ENCODE measurements around the gene CDK14.

GRCh38 chr7:90603346-90603745 lies 7.2 kb downstream of the CDK14 start:
- TF ChIP-seq, protein P1, sequence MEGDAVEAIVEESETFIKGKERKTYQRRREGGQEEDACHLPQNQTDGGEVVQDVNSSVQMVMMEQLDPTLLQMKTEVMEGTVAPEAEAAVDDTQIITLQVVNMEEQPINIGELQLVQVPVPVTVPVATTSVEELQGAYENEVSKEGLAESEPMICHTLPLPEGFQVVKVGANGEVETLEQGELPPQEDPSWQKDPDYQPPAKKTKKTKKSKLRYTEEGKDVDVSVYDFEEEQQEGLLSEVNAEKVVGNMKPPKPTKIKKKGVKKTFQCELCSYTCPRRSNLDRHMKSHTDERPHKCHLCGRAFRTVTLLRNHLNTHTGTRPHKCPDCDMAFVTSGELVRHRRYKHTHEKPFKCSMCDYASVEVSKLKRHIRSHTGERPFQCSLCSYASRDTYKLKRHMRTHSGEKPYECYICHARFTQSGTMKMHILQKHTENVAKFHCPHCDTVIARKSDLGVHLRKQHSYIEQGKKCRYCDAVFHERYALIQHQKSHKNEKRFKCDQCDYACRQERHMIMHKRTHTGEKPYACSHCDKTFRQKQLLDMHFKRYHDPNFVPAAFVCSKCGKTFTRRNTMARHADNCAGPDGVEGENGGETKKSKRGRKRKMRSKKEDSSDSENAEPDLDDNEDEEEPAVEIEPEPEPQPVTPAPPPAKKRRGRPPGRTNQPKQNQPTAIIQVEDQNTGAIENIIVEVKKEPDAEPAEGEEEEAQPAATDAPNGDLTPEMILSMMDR (IDR thresholded peaks at IDR 0.05; ENCODE audit: low read length), result no peak
- no peak for TF ChIP-seq EZH2 (IDR thresholded peaks at IDR 0.05; ENCODE audit: borderline replicate concordance, low read length)
